Skeletal muscle tissue (tissue), 4 donors: ENCODE data around the gene SSTR5. TPM values are rescaled to one million over a fixed set of nuclear protein-coding genes. Genes with fewer than 3 reads are reported as not detected.

Experiments
- H3K27ac ChIP-seq: one replicate; pipeline ENCODE4 v1.7.0; 2013; ENCODE audit warnings: mild to moderate bottlenecking, low read depth, low read length, inconsistent platforms
- H3K27me3 ChIP-seq, 3 donors: one replicate each; pipeline ENCODE4 v1.7.0; 2013; ENCODE audit warnings: low read length in 3 of 3; ENCODE audit not compliant: control insufficient read depth in 3 of 3, insufficient read depth in 3 of 3
- H3K36me3 ChIP-seq, 3 donors: one replicate each; pipeline ENCODE4 v1.7.0; 2013; ENCODE audit warnings: low read length in 3 of 3; ENCODE audit not compliant: control insufficient read depth in 3 of 3, insufficient read depth in 3 of 3
- H3K4me1 ChIP-seq, 3 donors: one replicate each; pipeline ENCODE4 v1.7.0; 2013; ENCODE audit warnings: low read length in 3 of 3, mild to moderate bottlenecking in 3 of 3; ENCODE audit not compliant: control insufficient read depth in 3 of 3, insufficient read depth in 3 of 3
- H3K4me3 ChIP-seq, 3 donors: one replicate each; pipeline ENCODE4 v1.7.0; 2013; ENCODE audit warnings: low read length in 3 of 3
- H3K9ac ChIP-seq, 3 donors: one replicate each; pipeline ENCODE4 v1.7.0; 2013; ENCODE audit warnings: low read length in 3 of 3, mild to moderate bottlenecking in 3 of 3, moderate library complexity in 2 of 3, low read depth in 1 of 3
- H3K9me3 ChIP-seq, 3 donors: one replicate each; pipeline ENCODE4 v1.7.0; 2013; ENCODE audit warnings: low read length in 3 of 3; ENCODE audit not compliant: control insufficient read depth in 3 of 3
- total RNA-seq: library from RNA; depleted of rRNA; stranded (reverse); fragments of >200 nt; gene quantifications from one replicate; pipeline ENCODE4 v1.2.3, GENCODE V29; 2014
- donor health status: Osteomylitis.

SSTR5 gene
- total RNA-seq, 1 donor from 2014 or later, result not detected

- H3K36me3 ChIP-seq, result no peaks in the 10 kb centered on the region
- no peaks in the 10 kb centered on the region for H3K9me3 ChIP-seq
- no peak overlapping the region for H3K4me3 ChIP-seq
- peaks cover 0 to 7% (median 0%) of the 10 kb centered on the region in 3 donors for H3K4me1 ChIP-seq
- no peak overlapping the region for H3K27ac ChIP-seq
- H3K9ac ChIP-seq, result no peak overlapping the region
- peaks cover 26 to 53% (median 41%) of the 10 kb centered on the region in 3 donors for H3K27me3 ChIP-seq
These were observed 19.8 kb upstream of the SSTR5 start for GRCh38 chr16:1052721-1053120.

- peaks cover 23 to 49% (median 37%) of the 10 kb centered on the region in 3 donors for H3K27me3 ChIP-seq
- H3K9me3 ChIP-seq, result no peaks in the 10 kb centered on the region
- peaks cover 0 to 6% (median 0%) of the 10 kb centered on the region in 3 donors for H3K4me1 ChIP-seq
- H3K27ac ChIP-seq, result no peak overlapping the region
- no peak overlapping the region for H3K9ac ChIP-seq
- H3K36me3 ChIP-seq, result no peaks in the 10 kb centered on the region
- no peak overlapping the region for H3K4me3 ChIP-seq
These were observed 19.4 kb upstream of the SSTR5 start for GRCh38 chr16:1053121-1053521.

DNA sequence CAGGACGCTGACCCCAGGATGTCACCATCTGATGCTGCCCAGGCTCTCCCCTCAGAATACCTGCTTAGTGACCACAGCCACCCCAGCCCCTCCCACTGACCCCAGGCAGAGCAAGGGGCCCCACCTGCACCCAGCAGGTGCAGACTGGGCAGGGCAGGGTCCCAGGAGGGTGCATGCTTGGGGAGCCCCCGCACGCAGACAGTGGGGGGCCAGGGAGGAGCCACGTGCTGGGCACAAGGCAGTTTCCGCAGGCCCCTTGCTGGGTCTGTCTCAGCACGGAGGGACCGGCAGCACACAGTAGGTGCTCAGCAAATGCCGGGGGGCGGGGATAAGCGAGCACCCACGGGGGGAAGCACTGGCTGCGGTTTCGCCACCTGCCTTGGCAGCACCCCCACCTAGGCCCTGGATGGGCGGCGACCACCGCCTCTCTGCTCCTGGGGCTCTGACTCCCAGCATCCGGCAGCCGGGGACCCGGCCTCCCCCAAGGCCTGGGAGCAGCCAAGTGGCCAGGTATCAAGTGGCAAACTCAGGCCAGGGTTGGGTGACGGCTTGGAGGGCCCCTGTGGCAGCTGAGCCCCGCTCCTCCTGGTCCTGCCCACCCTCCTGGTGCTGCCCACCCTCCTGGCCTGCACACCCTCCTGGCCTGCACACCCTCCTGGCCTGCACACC, 18.7 kb upstream of the SSTR5 start:
- Histone ChIP-seq H3K4me3 (no peak overlapping the region), H3K36me3 (no peaks in the 10 kb centered on the region), H3K4me1 (peaks cover 0 to 3% (median 0%) of the 10 kb centered on the region in 3 donors), H3K9me3 (no peaks in the 10 kb centered on the region), H3K27ac (no peak overlapping the region), H3K27me3 (peaks cover 21 to 44% (median 31%) of the 10 kb centered on the region in 3 donors), H3K9ac (no peak overlapping the region)

GRCh38 chr16:1054660-1055556, 17.6 kb upstream of the SSTR5 start:
- no peaks in the 10 kb centered on the region for H3K36me3 ChIP-seq
- peaks cover 15 to 39% (median 31%) of the 10 kb centered on the region in 3 donors for H3K27me3 ChIP-seq
- no peak overlapping the region for H3K4me3 ChIP-seq
- no peaks in the 10 kb centered on the region for H3K9me3 ChIP-seq
- peaks cover 0 to 3% (median 0%) of the 10 kb centered on the region in 3 donors for H3K4me1 ChIP-seq
- no peak overlapping the region for H3K27ac ChIP-seq
- H3K9ac ChIP-seq, result no peak overlapping the region

DNA sequence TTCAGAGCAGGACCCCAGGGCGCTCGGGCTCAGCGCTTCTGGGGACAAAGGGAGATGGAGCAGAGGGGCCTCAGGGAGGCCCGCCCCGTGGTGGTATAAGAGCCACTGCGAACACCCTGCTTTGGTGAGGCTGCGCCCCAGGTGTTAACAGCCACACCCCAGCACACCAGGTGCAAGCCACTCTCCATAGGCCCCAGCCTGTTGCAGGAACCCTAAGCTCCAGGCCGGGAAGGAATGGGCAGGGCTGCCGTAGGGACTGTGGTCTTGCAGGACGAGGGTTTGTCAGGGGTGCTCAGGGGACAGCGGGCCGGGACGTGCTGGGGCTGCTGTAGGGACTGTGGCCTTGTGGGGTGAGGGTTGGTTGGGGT, 17.0 kb upstream of the SSTR5 start:
- H3K9me3 ChIP-seq, result no peaks in the 10 kb centered on the region
- no peaks in the 10 kb centered on the region for H3K36me3 ChIP-seq
- peaks cover 0 to 3% (median 0%) of the 10 kb centered on the region in 3 donors for H3K4me1 ChIP-seq
- peaks cover 15 to 35% (median 31%) of the 10 kb centered on the region in 3 donors for H3K27me3 ChIP-seq
- no peak overlapping the region for H3K9ac ChIP-seq
- H3K4me3 ChIP-seq, result no peak overlapping the region
- H3K27ac ChIP-seq, result no peak overlapping the region

GRCh38 chr16:1056196-1056595, 16.4 kb upstream of the SSTR5 start:
- H3K4me3 ChIP-seq, result no peak overlapping the region
- H3K27me3 ChIP-seq, result peaks cover 18 to 32% (median 31%) of the 10 kb centered on the region in 3 donors
- H3K9me3 ChIP-seq, result no peaks in the 10 kb centered on the region
- no peak overlapping the region for H3K9ac ChIP-seq
- H3K36me3 ChIP-seq, result no peaks in the 10 kb centered on the region
- peaks cover 0 to 3% (median 0%) of the 10 kb centered on the region in 3 donors for H3K4me1 ChIP-seq
- no peak overlapping the region for H3K27ac ChIP-seq

DNA sequence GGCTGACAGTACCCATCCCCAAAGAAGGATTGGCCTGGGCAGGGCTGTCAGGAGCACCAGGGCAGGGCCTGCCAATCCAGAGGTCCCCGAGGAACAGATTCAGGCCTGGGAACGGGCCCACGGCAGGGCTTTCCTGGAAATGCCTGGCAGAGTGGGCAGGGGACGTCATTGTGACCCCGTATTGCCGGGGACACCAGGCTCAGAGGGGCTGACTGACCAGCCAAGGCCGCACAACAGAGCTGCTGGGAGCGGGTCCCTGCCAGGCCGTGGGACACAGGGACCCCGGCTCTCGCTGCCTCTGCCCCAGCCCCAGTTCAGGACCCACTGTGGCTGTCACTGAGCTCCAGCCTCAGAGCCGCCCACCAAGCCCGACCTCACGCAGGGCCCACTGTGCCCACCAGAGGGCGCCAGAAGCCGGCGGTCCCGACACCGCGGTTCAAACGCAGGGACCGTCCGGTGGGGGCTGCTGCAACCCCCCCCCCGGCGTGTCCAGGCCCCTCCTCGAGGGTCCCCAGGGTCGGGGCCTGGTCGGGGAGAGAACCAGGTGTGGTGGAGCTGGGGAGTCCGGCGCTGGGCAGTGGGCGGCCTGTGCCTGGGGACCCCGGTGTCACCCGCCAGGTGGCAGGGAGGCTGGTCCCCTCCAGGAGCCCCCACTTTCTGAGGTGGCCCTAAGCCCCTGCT, 15.2 kb upstream of the SSTR5 start:
- no peak overlapping the region for H3K4me3 ChIP-seq
- no peak overlapping the region for H3K9ac ChIP-seq
- no peaks in the 10 kb centered on the region for H3K36me3 ChIP-seq
- H3K27me3 ChIP-seq, result peaks cover 14 to 37% (median 27%) of the 10 kb centered on the region in 3 donors
- H3K27ac ChIP-seq, result no peak overlapping the region
- no peaks in the 10 kb centered on the region for H3K9me3 ChIP-seq
- H3K4me1 ChIP-seq, result peaks cover 0 to 3% (median 0%) of the 10 kb centered on the region in 3 donors

GRCh38 chr16:1058216-1058615, 14.3 kb upstream of the SSTR5 start:
- Histone ChIP-seq H3K27ac (no peak overlapping the region), H3K4me1 (peaks cover 0 to 3% (median 0%) of the 10 kb centered on the region in 3 donors), H3K36me3 (no peaks in the 10 kb centered on the region), H3K9me3 (no peaks in the 10 kb centered on the region), H3K9ac (no peak overlapping the region), H3K27me3 (peaks cover 12 to 37% (median 29%) of the 10 kb centered on the region in 3 donors), H3K4me3 (no peak overlapping the region)

GRCh38 chr16:1059310-1059709, 13.2 kb upstream of the SSTR5 start:
- H3K4me3 ChIP-seq, result no peak overlapping the region
- peaks cover 0 to 3% (median 0%) of the 10 kb centered on the region in 3 donors for H3K4me1 ChIP-seq
- peaks cover 11 to 41% (median 28%) of the 10 kb centered on the region in 3 donors for H3K27me3 ChIP-seq
- H3K9ac ChIP-seq, result no peak overlapping the region
- no peaks in the 10 kb centered on the region for H3K36me3 ChIP-seq
- no peaks in the 10 kb centered on the region for H3K9me3 ChIP-seq
- H3K27ac ChIP-seq, result no peak overlapping the region
